Measurements from ENCODE around the gene ADCY6. TPM values are rescaled to one million over a fixed set of nuclear protein-coding genes. Genes with fewer than 3 reads are reported as not detected.

The ADCY6 gene
- total RNA-seq, 1 donor from 2014 or later: 28.9 TPM

GRCh38 chr12:48782457-48783395 lies 6.2 kb downstream of the ADCY6 start:
- H4K20me1 ChIP-seq (ENCODE audit: insufficient read depth, low read length): peaks cover 72% of the 10 kb centered on the region
- H2AFZ ChIP-seq (ENCODE audit: low read depth, low read length): no peak overlapping the region
- Mint-ChIP-seq H3K9me3 (ENCODE audit: unreplicated experiment) (no peaks in the 10 kb centered on the region), H3K36me3 (ENCODE audit: low read depth, unreplicated experiment) (peaks cover 9% of the 10 kb centered on the region), H3K27ac (ENCODE audit: unreplicated experiment) (no peak overlapping the region), H3K4me1 (ENCODE audit: low read depth, unreplicated experiment) (peaks cover 13% of the 10 kb centered on the region), H3K27me3 (ENCODE audit: low read depth, unreplicated experiment) (no peaks in the 10 kb centered on the region), H3K4me3 (ENCODE audit: unreplicated experiment) (no peak overlapping the region)
- no peak overlapping the region for H3K27ac ChIP-seq (ENCODE audit: low read depth, low read length)
- no peaks in the 10 kb centered on the region for H3K27me3 ChIP-seq (ENCODE audit: insufficient read depth, low read length)
- H3K4me2 ChIP-seq (ENCODE audit: low read length): no peak overlapping the region
- no peak overlapping the region for H3K9ac ChIP-seq (ENCODE audit: low read length)
- no peaks in the 10 kb centered on the region for H3K9me3 ChIP-seq (ENCODE audit: insufficient read depth, low read depth, low read length)
- peaks cover 31% of the 10 kb centered on the region for H3K4me1 ChIP-seq (ENCODE audit: insufficient read depth, low read length)
- no peak for DNase-seq (ENCODE audit: low read depth)
- no peak for FAIRE-seq
- H3K4me3 ChIP-seq (ENCODE audit: insufficient read depth, low read depth, low read length): no peak overlapping the region
- no peaks in the 10 kb centered on the region for H3K36me3 ChIP-seq (ENCODE audit: insufficient read depth, low read length)
- TF ChIP-seq EZH2 (IDR thresholded peaks at IDR 0.05; ENCODE audit: insufficient read depth, low read length) (no peak), CTCF (IDR thresholded peaks at IDR 0.05; ENCODE audit: insufficient read depth, low read depth, low read length) (no peak)
- H3K79me2 ChIP-seq (ENCODE audit: insufficient read depth, low read length): peaks cover 75% of the 10 kb centered on the region

- H4K20me1 ChIP-seq (ENCODE audit: insufficient read depth, low read length): peaks cover 72% of the 10 kb centered on the region
Observed at GRCh38 chr12:48781750-48782456, 7.0 kb downstream of the ADCY6 start.

More at GRCh38 chr12:48781750-48782456, 7.0 kb downstream of the ADCY6 start:
- Histone ChIP-seq H3K4me3 (ENCODE audit: insufficient read depth, low read depth, low read length) (no peak overlapping the region), H3K4me1 (ENCODE audit: insufficient read depth, low read length) (peaks cover 23% of the 10 kb centered on the region), H2AFZ (ENCODE audit: low read depth, low read length) (no peak overlapping the region), H3K27me3 (ENCODE audit: insufficient read depth, low read length) (no peaks in the 10 kb centered on the region), H3K9me3 (ENCODE audit: insufficient read depth, low read depth, low read length) (no peaks in the 10 kb centered on the region), H3K79me2 (ENCODE audit: insufficient read depth, low read length) (peaks cover 67% of the 10 kb centered on the region), H3K4me2 (ENCODE audit: low read length) (no peak overlapping the region), H3K9ac (ENCODE audit: low read length) (no peak overlapping the region), H3K27ac (ENCODE audit: low read depth, low read length) (no peak overlapping the region), H3K36me3 (ENCODE audit: insufficient read depth, low read length) (no peaks in the 10 kb centered on the region)
- H3K27ac Mint-ChIP-seq (ENCODE audit: unreplicated experiment): no peak overlapping the region
- H3K4me1 Mint-ChIP-seq (ENCODE audit: low read depth, unreplicated experiment): peaks cover 8% of the 10 kb centered on the region
- H3K27me3 Mint-ChIP-seq (ENCODE audit: low read depth, unreplicated experiment): no peaks in the 10 kb centered on the region
- no peaks in the 10 kb centered on the region for H3K9me3 Mint-ChIP-seq (ENCODE audit: unreplicated experiment)
- TF ChIP-seq EZH2 (IDR thresholded peaks at IDR 0.05; ENCODE audit: insufficient read depth, low read length): no peak
- TF ChIP-seq CTCF (IDR thresholded peaks at IDR 0.05; ENCODE audit: insufficient read depth, low read depth, low read length): no peak
- DNase-seq (ENCODE audit: low read depth): no peak
- no peak for FAIRE-seq
- peaks cover 17% of the 10 kb centered on the region for H3K36me3 Mint-ChIP-seq (ENCODE audit: low read depth, unreplicated experiment)
- no peak overlapping the region for H3K4me3 Mint-ChIP-seq (ENCODE audit: unreplicated experiment)
